ENCODE measurements around the gene LCN1.
"Not testable (repeated sequence)": the region's sequence is repeated elsewhere in the genome, so short reads cannot be mapped to it uniquely, and the experiment has no call there.

The LCN1 gene

DNA sequence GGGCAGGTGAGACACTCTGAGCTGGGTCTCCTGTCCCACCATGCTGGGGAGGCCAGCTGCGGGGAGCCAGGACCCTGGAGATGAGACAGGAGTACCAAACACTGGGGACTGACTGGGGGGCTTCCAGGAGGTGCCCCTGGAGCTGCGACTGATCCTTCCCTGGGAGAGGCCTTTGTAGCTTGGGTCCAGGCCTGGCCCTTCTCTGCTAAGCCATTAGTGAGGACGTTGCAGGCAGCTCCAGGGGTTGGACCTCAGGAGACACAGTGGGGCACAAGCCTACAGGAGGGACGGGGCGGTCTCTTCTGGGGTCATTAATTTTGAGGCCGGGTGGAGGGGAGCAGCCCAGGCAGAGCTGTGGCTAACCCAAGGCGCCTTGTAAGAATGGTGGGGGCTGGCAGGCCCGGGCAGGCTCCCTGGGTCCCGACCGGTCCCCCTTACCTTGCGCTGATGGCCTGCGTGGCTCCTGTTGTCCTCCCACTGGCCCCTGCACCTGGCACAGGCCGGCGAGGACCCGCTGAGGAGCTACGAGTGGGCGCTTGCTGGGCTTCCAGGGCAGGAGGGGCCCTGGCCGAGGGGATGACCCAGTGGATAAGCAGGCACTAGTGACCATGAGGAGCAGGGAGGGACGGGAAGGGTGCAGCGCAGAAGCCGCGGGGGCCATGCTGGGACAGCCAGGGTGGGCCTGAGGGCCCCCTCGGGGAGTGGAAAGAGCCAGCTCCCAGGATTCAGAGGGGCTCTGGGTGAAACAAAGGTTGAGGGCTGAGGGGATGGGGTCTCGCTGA lies 15.6 kb upstream of the LCN1 start:
- DNase-seq: no peak

DNA sequence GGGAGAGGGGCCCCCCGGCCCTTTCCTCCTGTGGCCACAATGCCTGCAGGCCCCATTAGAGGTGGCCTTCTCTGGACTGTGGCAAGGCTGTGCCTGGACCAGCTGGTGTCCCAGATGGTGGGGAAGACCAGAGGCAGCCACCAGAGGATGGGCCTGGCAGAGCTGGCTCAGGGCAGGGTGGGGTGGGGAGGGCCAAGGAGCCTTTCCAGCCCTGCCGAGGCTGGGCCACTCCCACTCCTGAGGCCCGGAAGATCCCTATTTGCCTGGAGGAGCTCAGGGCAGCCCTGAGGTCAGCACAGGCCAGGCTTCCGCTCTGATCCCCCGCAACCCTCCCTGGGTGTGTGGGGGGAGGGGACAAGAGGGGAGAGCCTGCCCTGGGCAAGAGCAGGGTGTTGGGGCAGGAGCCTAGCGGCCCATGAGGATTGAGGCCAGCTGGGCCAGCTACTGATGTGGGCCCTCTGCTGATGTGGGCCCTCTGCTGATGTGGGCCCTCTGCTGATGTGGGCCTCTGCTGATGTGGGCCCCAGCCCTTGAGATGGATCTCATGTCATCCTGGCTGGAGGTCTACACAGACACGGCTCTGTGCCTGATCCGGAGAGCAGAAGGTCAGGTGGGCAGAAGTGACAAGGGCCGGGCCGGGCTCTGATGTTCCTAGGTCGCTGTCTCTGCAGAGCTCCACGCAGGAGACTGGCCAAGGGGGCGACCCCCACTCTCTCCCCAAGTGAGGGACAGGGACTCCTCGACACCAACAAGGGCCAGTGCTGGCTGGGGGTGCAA lies 14.7 kb upstream of the LCN1 start:
- no peak for DNase-seq

- no peak for DNase-seq
Observed at GRCh38 chr9:135507104-135508035, 13.9 kb upstream of the LCN1 start.

DNA sequence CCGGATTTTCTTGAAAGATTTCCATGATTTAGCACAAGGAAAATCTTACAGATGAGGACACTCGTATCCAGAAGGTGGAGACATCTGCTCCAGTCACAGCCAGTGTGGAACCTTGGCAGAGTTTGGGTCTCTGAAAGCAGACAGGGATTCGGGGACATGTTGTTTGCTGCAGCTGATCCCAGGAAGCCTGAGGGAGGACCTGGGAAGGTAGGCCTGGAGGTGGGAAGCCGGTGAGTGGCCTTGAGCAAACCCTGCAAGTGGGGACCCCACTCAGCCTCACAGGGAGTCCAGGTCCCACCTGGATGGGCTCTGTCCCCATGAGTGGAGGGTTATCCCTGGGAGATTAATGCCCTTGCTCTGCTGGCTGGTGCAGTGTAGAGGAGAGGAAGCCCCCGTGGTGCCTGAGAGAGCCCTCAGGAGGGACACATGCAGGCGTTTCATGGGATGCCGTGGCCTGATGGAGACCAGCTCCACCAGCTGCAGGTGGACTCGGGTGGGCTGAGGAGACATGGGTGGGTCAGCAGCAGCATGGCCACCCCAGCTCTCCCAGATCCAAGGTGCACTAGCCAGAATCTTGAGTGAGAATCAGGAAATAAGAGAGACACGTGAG lies 12.9 kb upstream of the LCN1 start:
- DNase-seq: no peak

GRCh38 chr9:135509458-135509857 lies 11.8 kb upstream of the LCN1 start:
- DNase-seq: no peak

- no peak for DNase-seq
Observed at GRCh38 chr9:135512241-135512603, 9.0 kb upstream of the LCN1 start.

GRCh38 chr9:135512904-135513303 lies 8.3 kb upstream of the LCN1 start:
- DNase-seq: no peak

GRCh38 chr9:135513351-135513846 lies 7.8 kb upstream of the LCN1 start:
- DNase-seq: no peak

DNA sequence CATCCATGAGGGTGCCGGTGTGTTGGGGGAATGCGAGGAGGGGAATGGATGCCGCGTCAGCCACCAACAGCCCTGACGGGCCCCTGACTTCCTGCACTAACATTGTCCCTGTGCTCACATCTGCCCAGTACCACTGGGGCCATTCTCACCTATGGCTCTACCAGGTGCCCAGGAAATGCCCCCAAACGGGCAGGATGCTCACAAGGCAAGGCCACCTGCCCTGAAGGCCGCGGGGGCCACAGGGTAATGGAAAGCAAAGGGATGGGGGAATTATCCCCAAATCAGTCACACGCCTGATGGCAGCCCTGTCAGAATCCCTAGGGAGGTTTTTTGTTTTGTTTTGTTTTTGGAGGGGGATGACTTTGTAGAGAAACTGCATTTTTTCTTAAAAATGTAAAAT lies 7.3 kb upstream of the LCN1 start:
- DNase-seq: not testable (repeated sequence)

DNA sequence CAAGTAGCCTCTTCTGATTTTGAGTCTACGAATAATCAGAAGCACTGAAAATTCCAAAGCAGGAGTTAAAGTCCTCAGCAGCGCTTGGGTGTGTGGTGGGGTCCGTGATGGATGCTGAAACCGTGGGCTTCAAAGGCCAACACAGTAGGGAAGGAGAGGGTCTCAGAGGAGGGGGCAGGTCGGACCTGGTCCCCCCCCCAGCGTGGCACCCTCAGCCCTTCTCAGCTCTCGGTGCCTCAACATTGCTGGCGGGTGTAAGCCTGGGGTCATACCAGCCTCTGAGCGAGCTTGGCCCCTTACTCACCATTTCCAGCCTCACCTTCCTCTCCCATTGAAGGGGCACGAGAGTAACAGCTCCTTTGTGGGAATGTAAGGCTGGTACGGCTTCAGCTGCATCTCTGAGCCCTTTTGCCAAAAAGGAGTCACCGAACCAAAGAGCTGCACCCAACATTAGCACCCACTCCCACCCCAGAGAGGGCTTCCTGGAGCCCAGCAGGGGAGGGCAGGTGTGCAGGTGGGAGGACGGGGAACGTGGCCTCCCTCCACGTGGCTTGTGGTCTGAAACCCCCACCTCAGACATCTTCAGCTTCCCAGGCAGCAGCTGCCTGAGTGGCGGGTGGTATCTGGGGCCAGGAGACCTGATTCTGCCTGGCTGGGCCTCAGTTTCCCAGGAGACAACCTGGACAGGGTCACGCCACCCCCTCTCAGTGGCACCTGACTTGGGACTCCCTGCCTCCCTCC lies 6.7 kb upstream of the LCN1 start:
- no peak for DNase-seq

- no peak for DNase-seq
Observed at GRCh38 chr9:135515083-135515951, 5.9 kb upstream of the LCN1 start.

GRCh38 chr9:135516132-135516860 lies 4.9 kb upstream of the LCN1 start:
- no peak for DNase-seq

GRCh38 chr9:135517407-135517822 lies 3.8 kb upstream of the LCN1 start:
- no peak for DNase-seq

- no peak for DNase-seq
Observed at GRCh38 chr9:135519179-135519971, 1.9 kb upstream of the LCN1 start.

DNA sequence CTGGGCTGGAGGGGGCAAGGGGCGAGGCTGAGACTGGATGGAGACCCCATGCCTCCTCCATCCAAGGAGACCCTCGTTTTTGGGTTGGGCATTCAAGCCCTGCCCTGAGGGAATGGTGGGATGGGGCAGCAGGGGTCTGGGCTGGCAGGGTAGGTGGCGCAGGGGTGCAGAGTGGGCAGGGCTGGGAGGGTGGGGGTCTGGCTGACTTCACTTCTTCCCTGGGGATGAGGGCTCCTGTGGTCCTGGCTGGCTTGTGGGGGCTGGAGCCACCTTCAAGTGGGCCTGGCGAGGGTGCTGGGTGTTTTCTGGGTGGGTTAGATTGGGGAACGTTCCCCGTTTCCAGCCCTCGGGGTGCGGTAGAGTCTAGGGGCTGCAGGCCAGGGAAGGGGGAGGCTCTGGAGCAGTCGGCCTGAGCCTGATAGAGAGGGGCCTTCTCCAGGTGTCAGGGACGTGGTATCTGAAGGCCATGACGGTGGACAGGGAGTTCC lies 412 bp downstream of the LCN1 start:
- DNase-seq: no peak

GRCh38 chr9:135522137-135522877 lies 1.1 kb downstream of the LCN1 start:
- DNase-seq: no peak

DNA sequence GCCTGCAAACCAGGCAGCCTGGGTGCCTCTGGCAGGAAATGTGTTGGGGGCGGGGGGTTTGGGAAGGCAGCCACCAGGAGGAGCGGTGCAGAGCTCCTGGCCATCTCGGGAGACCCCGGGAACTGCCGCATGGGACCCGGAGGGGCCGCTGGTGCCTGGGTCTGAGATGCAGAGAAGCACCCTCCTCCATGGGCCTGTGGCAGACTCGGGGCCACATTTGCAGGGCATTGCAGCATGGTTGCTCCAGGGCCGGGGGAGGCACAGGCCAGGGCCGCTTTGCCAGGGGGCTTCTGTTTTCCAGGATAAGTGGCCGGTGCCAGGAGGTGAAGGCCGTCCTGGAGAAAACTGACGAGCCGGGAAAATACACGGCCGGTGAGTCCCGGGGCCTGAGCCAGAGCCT lies 1.7 kb downstream of the LCN1 start:
- no peak for DNase-seq

GRCh38 chr9:135523521-135524129 lies 2.4 kb downstream of the LCN1 start:
- no peak for DNase-seq

All from inflammatory macrophage treated with lipopolysaccharide for 4 hours (primary cell).